Lung (tissue), 12 donors: Measurements from ENCODE around the gene AP3D1. TPM values are rescaled to one million over a fixed set of nuclear protein-coding genes. Genes with fewer than 3 reads are reported as not detected.

Experiments used
- ATAC-seq: fragments of 200-7000 bp; cut with Tn5 transposase; one replicate; pipeline ENCODE4 v1.9.1; 2020; ENCODE audit warnings: moderate number of reproducible peaks; ENCODE audit not compliant: insufficient read depth, low FRiP score
- DNase-seq, 3 donors: peaks; one replicate each; pipeline ENCODE4 v3.0.0-alpha.2; 2013 to 2017
- H3K27ac ChIP-seq, 2 donors: one replicate each; pipeline ENCODE4 v1.5.1; 2013; ENCODE audit warnings: mild to moderate bottlenecking in 2 of 2, moderate library complexity in 2 of 2, control low read depth in 1 of 2, inconsistent platforms in 1 of 2, low read depth in 1 of 2, low read length in 1 of 2
- H3K27me3 ChIP-seq, 3 donors: one replicate each; pipeline ENCODE4 v1.5.1; 2013; ENCODE audit warnings: low read length in 2 of 3; ENCODE audit not compliant: control insufficient read depth in 3 of 3, insufficient read depth in 3 of 3
- H3K36me3 ChIP-seq, 4 donors: one replicate each; pipeline ENCODE4 v1.5.1; 2013; ENCODE audit warnings: low read length in 4 of 4, mild to moderate bottlenecking in 1 of 4, moderate library complexity in 1 of 4; ENCODE audit not compliant: control insufficient read depth in 4 of 4, insufficient read depth in 4 of 4
- H3K4me1 ChIP-seq, 5 donors: one replicate each; pipeline ENCODE4 v1.5.1; 2013; ENCODE audit warnings: low read length in 5 of 5, mild to moderate bottlenecking in 2 of 5, moderate library complexity in 1 of 5; ENCODE audit not compliant: control insufficient read depth in 5 of 5, insufficient read depth in 5 of 5
- H3K4me3 ChIP-seq: one replicate; pipeline ENCODE4 v1.5.1; 2013; ENCODE audit warnings: mild to moderate bottlenecking, control low read depth, moderate library complexity
- H3K9ac ChIP-seq, 2 donors: one replicate each; pipeline ENCODE4 v1.5.1; 2013; ENCODE audit warnings: low read length in 2 of 2, control low read depth in 1 of 2; ENCODE audit not compliant: insufficient read depth in 1 of 2
- H3K9me3 ChIP-seq, 4 donors: one replicate each; pipeline ENCODE4 v1.5.1; 2013; ENCODE audit warnings: low read length in 3 of 4, mild to moderate bottlenecking in 1 of 4, moderate library complexity in 1 of 4; ENCODE audit not compliant: control insufficient read depth in 4 of 4, insufficient read depth in 3 of 4
- CTCF ChIP-seq: IDR thresholded peaks from 2 replicates; pipeline ENCODE4 v1.5.1; 2012; ENCODE audit warnings: mild to moderate bottlenecking; ENCODE audit errors: control extremely low read depth, extremely low read depth
- WGBS, 2 donors: extraction: QIAGEN DNeasy Blood & Tissue Kit; methylation state at CpG; one replicate each; pipeline ENCODE4 v1.1.7; 2013; 5-methylcytosine and 5-hydroxymethylcytosine counted together
- polyA plus RNA-seq, 2 donors: library from polyadenylated mRNA; stranded (reverse); fragments of 200-250 nt; gene quantifications; one replicate each; pipeline ENCODE4 v1.2.1, GENCODE V29; 2013
- total RNA-seq, 2 donors: library from RNA; depleted of rRNA in 1 of 2; stranded (reverse); fragments of >200 nt in 1 of 2; gene quantifications; one replicate each; pipeline ENCODE4 v1.2.1, GENCODE V29; 2014 to 2021
- donor health status: control.
- donor health status: control.
- donor health status: Bipolar disorder and iron deficiency.
- donor health status: healthy.
- donor health status: DM: yes; HTN: yes; CAD: no.

AP3D1 gene
- total and polyA plus RNA-seq, 4 donors = 55.3 to 144 (median 85.4) TPM

- Histone ChIP-seq H3K27ac (peak overlapping the region in 1 of 2 donors; percentile 7), H3K4me3 (no peak overlapping the region), H3K36me3 (no peaks in the 10 kb centered on the region), H3K27me3 (no peaks in the 10 kb centered on the region), H3K9me3 (no peaks in the 10 kb centered on the region), H3K9ac (no peak overlapping the region), H3K4me1 (peaks cover 8 to 40% (median 35%) of the 10 kb centered on the region in 5 donors)
- no peak for ATAC-seq
- no peak for DNase-seq
- no peak for TF ChIP-seq CTCF
- 80 to 83% methylated on average over 8 of the region's 8 CpGs for WGBS, 2 donors
These were observed 96.6 kb downstream of the AP3D1 start for GRCh38 chr19:2054763-2055162.

DNA sequence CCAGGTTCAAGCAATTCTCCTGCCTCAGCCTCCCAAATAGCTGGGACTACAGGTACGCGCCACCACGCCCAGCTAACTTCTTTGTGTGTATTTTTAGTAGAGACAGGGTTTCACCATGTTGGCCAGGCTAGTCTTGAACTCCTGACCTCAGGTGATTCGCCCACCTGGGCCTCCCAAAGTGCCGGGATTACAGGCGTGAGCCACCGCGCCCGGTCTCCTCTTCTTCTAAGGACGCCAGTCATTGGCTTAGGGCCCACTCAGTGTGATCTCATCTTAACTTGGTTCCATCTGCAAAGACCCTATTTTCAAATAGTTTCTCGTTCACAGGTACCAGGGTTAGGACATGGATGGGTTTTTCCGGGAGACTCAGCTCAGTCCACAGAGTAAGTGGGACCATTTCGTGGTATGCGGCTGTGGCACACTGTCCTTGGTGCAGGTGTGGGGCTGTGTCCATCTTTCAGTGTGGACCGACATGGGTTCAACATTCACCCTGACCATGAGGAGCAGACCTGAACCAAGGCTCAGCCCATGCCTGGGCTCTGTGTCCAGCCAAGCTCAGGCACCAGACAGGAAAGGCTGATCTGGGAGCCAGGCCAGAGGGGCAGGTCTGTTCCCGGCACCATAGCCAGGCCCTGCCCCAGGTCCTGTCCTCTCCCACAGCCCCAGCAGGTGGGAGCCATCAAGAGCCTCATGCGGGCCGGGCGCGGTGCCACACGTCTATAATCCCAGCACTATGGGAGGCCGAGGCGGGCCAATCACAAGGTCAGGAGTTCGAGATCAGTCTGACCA, 97.6 kb downstream of the AP3D1 start:
- Histone ChIP-seq H3K9me3 (no peaks in the 10 kb centered on the region), H3K27ac (peak overlapping the region in 1 of 2 donors; percentile 7), H3K36me3 (peaks cover 0 to 5% (median 2%) of the 10 kb centered on the region in 4 donors), H3K27me3 (no peaks in the 10 kb centered on the region), H3K4me3 (no peak overlapping the region), H3K4me1 (peaks cover 4 to 44% (median 32%) of the 10 kb centered on the region in 5 donors), H3K9ac (peak overlapping the region in 1 of 2 donors; percentile 19)
- WGBS, 2 donors = 71 to 80% methylated on average over 24 of the region's 24 CpGs
- TF ChIP-seq CTCF = no peak
- DNase-seq (peak; percentile 75 to 82 (median 78)), ATAC-seq (no peak)

DNA sequence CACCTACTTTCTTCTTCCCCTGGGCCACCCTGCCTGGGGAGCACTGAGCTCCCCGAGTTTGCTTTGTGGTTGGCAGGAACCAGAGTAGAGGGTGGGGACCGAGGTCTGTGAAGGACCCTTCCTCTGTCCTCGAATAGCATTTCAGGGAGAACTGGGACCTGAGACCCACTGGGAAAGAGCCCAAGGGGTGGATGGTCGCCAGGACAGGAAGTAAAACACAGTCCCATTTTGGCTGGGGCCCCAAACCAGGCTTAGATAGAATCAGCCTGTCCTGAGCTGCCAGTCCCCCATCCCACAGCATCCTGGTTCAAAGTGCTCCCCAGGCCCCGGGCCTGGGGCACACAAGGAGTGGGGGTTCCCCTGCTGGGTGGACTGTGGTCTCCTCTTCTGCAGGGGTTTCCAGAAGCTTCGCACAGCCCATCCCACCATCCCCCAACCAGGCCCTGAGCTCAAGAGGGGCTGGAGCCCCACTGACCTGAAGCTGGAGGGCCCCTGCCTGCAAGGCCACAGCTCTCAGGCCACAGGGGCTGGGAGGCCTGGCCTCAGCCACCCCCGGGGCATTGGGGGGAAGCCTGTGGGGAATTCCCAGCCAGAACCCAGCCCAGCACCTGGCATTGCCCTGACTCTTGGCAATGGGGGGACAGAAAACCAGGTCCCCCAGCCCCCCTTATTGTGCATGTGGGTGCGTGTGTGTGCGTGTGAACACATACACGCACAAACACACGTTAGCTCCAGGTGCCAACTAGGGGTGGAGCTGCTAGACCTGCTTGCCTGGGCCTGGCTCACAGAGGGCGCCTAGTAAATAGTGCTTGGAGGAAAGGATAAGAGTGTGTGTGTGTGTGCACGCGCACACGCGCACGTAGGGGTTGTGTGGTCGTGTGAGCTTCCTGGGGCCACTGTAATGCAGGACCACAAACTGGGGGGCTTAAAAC, 99.3 kb downstream of the AP3D1 start:
- 39 to 48% methylated on average over 18 of the region's 18 CpGs for WGBS, 2 donors
- Histone ChIP-seq H3K27ac (peak overlapping the region; percentile 82 to 97), H3K4me1 (peaks cover 13 to 50% (median 38%) of the 10 kb centered on the region in 5 donors), H3K4me3 (no peak overlapping the region), H3K36me3 (peaks cover 0 to 20% (median 8%) of the 10 kb centered on the region in 4 donors), H3K27me3 (no peaks in the 10 kb centered on the region), H3K9me3 (no peaks in the 10 kb centered on the region), H3K9ac (peak overlapping the region; percentile 13 to 37)
- no peak for TF ChIP-seq CTCF
- ATAC-seq = no peak
- DNase-seq = peak; percentile 70 to 92 (median 76)
